GM12872 (cell line): ENCODE data around the gene TSPAN9.
A peak's percentile ranks its signal among the peaks of the same experiment; 100 is the strongest.

ENCODE experiments used
- TF ChIP-seq, protein P1 (sequence below): IDR thresholded peaks from 3 replicates; pipeline ENCODE4 v1.5.1; 2011; ENCODE audit warnings: low read depth, mild to moderate bottlenecking, low read length, moderate library complexity; ENCODE audit not compliant: insufficient read depth

Gene TSPAN9

DNA sequence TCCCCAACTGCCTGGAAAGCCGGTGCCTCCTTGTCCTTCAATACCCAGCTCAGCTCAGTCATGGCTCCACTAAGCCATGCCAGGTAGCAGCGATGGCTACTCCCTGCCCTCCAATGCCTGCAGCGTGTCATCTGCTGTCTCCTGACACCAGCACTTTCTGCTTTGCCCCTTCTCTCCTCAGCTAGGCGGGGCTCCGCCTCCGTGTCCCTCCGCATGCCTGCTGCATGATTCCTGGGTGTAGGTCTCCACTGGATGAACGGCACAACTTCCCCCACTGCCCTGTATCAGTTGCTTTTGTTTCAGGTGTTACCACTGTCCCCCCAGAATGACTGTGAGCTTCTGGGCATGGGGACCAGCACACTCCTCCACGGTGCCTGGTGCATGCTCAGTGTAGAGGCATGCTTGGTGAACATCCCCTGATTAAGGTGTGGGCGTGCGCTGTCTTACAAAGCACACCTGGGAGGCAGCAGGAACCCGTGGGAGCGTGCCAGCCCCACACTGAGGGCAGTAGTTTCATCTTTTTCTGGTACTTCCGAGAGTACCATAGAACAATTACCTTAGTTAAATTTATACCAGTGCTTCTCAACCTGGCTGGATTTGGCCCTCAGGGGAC lies 234.4 kb downstream of the TSPAN9 start:
- TF ChIP-seq, protein P1, sequence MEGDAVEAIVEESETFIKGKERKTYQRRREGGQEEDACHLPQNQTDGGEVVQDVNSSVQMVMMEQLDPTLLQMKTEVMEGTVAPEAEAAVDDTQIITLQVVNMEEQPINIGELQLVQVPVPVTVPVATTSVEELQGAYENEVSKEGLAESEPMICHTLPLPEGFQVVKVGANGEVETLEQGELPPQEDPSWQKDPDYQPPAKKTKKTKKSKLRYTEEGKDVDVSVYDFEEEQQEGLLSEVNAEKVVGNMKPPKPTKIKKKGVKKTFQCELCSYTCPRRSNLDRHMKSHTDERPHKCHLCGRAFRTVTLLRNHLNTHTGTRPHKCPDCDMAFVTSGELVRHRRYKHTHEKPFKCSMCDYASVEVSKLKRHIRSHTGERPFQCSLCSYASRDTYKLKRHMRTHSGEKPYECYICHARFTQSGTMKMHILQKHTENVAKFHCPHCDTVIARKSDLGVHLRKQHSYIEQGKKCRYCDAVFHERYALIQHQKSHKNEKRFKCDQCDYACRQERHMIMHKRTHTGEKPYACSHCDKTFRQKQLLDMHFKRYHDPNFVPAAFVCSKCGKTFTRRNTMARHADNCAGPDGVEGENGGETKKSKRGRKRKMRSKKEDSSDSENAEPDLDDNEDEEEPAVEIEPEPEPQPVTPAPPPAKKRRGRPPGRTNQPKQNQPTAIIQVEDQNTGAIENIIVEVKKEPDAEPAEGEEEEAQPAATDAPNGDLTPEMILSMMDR: no peak

- TF ChIP-seq, protein P1: no peak
Measured at GRCh38 chr12:3313066-3313465, 235.9 kb downstream of the TSPAN9 start.

DNA sequence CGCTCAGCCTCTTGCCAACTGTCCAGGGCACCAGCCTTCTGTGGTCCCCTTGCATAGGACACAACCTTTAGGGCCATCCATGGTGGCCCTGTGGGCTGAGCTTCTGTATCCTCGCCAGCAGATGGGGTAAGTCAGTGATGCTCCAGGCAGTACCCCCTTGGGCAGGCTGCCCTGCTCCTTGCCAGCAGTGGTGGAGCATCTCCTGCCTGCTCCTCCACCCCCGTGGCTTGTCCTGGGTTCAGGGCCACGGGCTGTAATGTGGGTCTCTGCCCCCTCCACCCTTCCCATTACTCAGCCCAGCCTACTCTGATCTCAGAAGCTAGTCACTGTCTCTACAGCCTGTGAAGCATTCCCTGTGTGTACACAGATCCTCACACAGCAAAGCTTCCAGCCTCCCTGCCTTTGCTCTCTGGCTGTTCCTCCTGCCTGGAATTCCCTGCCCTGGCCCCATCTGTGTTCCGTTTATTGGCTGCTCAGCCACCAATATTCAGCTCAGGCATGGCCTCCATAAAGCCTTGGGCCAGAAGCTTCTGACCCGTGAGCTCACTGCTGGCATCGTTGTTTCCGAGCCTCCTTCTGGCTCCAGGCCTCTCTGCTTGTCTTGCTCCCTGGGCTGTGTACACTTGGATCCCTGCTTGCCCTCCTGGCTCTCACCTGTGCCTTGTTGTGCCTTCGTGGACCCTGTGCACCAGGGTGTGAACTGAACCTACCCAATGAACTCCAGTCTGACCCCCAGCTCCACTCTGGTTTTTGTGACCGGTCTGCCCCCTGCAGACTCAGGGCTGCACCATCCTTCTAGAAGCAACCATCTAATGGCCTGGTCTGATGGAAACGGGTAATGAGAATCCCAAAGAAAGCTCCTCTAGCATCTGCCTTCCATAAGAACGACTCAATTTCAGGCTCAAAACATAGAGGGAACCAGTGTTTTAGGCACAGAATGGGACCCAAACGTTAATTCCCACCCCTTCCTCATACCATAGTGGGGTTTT lies 236.8 kb downstream of the TSPAN9 start:
- TF ChIP-seq, protein P1: peak; percentile 62; the same call in 2 of the 3 replicates

GRCh38 chr12:3315201-3315661 lies 238.1 kb downstream of the TSPAN9 start:
- TF ChIP-seq, protein P1: no peak

DNA sequence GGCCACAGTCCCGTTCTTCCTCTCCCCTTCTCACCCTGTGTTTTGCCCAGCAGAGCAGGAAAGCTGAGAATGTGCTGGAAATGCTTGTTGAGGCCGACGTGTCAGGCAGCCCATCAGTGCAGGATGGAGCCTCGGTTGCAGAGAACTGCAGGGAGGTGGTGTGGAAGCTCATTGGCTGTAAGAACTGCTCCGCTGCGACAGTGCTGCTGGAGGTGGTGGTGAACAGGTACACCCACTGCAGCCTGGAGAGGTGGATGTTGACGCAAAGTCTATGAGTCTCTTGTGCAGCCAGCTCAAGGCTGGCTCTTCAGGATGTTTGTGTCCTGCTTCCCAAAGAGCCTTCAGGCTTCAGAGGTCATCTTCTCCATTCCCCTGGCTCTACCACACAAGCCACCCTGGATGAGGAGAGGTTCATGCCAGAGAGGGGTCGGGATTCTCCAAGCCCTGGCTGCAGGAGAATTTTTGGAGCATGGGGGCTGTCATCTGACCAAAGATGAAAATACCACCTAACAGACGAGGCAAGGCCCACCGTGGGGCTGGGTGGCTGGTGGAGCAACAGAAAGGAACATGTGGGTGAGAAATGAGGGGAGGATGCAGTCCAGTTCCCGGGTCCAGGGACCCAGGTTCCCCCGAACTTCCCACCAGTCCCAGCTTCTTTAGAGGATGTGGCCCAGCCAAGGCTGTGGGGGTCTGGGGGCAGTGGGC lies 239.7 kb downstream of the TSPAN9 start:
- TF ChIP-seq, protein P1: no peak

- TF ChIP-seq, protein P1: no peak
Measured at GRCh38 chr12:3317481-3317815, 240.3 kb downstream of the TSPAN9 start.
